Measurements from ENCODE around the gene CBX7.

DNA sequence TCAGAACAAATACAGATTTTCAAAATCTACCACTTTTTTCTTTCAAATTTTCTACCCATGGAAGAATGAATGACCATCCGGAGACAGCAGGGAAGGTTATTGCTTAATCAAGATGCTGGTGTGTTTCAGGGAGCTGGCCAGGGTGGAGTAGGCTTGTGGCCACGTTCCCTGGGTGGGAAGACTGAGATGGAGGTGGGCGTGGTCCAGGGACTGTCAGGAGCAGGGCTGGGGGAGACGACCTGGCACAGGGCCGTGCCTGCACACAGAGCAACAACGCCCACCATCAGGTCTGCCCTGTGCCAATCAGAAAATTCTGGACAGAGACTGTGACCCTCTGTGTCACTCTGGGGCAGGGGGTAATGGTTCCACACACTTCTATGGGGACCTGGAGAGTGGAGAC lies 62.6 kb downstream of the CBX7 start:
- TF ChIP-seq POLR2AphosphoS5 (IDR thresholded peaks at IDR 0.05; ENCODE audit: borderline replicate concordance, low read depth, low read length), result no peak
- TF ChIP-seq EZH2 (IDR thresholded peaks at IDR 0.05), result no peak
- no peak for TF ChIP-seq FOXP2 (optimal IDR thresholded peaks at IDR 0.05; ENCODE audit: control extremely low read depth, extremely low read length, insufficient read depth)
